GM23248 (cell line): ENCODE results near the gene IGFBP3. TPM values are rescaled to one million over a fixed set of nuclear protein-coding genes. Genes with fewer than 3 reads are reported as not detected.
A peak's percentile ranks its signal among the peaks of the same experiment; 100 is the strongest.

ENCODE experiments used
- DNase-seq: peaks from one replicate; pipeline ENCODE4 v3.0.0-alpha.2; 2015
- H2AFZ ChIP-seq: fragments of 200-600 bp; sonication (generic); 2 replicates; pipeline ENCODE4 v1.6.1; 2016; ENCODE audit warnings: antibody characterized with exemption
- H3F3A ChIP-seq: fragments of 200-600 bp; sonication (generic); 2 replicates; pipeline ENCODE4 v1.6.1; 2016; ENCODE audit warnings: mild to moderate bottlenecking, antibody characterized with exemption, mixed run types; ENCODE audit not compliant: insufficient read depth
- H3K27ac ChIP-seq: fragments of 200-600 bp; sonication (generic); 2 replicates; pipeline ENCODE4 v1.5.1; 2016; ENCODE audit warnings: mild to moderate bottlenecking
- H3K27me3 ChIP-seq: fragments of 200-600 bp; sonication (generic); replicated peaks from 2 replicates; pipeline ENCODE4 v1.6.1; 2016; ENCODE audit warnings: mild to moderate bottlenecking; ENCODE audit not compliant: insufficient read depth
- H3K36me3 ChIP-seq: fragments of 200-600 bp; sonication (generic); 2 replicates; pipeline ENCODE4 v1.6.1; 2016; ENCODE audit warnings: low read depth, mild to moderate bottlenecking
- H3K4me1 ChIP-seq: fragments of 200-600 bp; sonication (generic); 2 replicates; pipeline ENCODE4 v1.6.1; 2016; ENCODE audit warnings: mild to moderate bottlenecking; ENCODE audit not compliant: insufficient read depth
- H3K4me2 ChIP-seq: fragments of 200-600 bp; sonication (generic); one replicate; pipeline ENCODE4 v1.6.1; 2016; ENCODE audit warnings: mild to moderate bottlenecking; ENCODE audit not compliant: unreplicated experiment
- H3K4me3 ChIP-seq: fragments of 200-600 bp; sonication (generic); 2 replicates; pipeline ENCODE4 v1.5.1; 2016; ENCODE audit warnings: mild to moderate bottlenecking
- H3K79me2 ChIP-seq: fragments of 200-600 bp; sonication (generic); 2 replicates; pipeline ENCODE4 v1.6.1; 2016; ENCODE audit warnings: mild to moderate bottlenecking; ENCODE audit not compliant: insufficient read depth
- H3K9ac ChIP-seq: fragments of 200-600 bp; sonication (generic); 2 replicates; pipeline ENCODE4 v1.6.1; 2016; ENCODE audit warnings: mild to moderate bottlenecking
- H3K9me2 ChIP-seq: fragments of 200-600 bp; sonication (generic); 2 replicates; pipeline ENCODE4 v1.6.1; 2016; ENCODE audit warnings: mixed run types, mild to moderate bottlenecking, moderate library complexity; ENCODE audit not compliant: insufficient read depth
- H3K9me3 ChIP-seq: fragments of 200-600 bp; sonication (generic); one replicate; pipeline ENCODE4 v1.6.1; 2017; ENCODE audit warnings: low read depth
- H4K20me1 ChIP-seq: fragments of 200-600 bp; sonication (generic); 2 replicates; pipeline ENCODE4 v1.6.0; 2016; ENCODE audit not compliant: insufficient read depth
- EZH2 ChIP-seq: fragments of 200-600 bp; sonication (generic); IDR thresholded peaks from 2 replicates; pipeline ENCODE4 v1.6.1; 2018; ENCODE audit warnings: antibody characterized with exemption, mild to moderate bottlenecking; ENCODE audit not compliant: insufficient read depth, poor library complexity, severe bottlenecking
- EZH2phosphoT487 ChIP-seq: fragments of 200-600 bp; sonication (generic); IDR thresholded peaks from 2 replicates; pipeline ENCODE4 v1.6.1; 2018; ENCODE audit warnings: antibody characterized with exemption, moderate library complexity, mild to moderate bottlenecking, low read depth; ENCODE audit not compliant: insufficient read depth
- WGBS, 2 experiments: methylation state at CpG; one replicate each; pipeline ENCODE4 v1.1.6; 2015 to 2017; ENCODE audit warnings: low lambda C conversion rate in 2 of 2, low coverage in 1 of 2; ENCODE audit errors: missing lambda C conversion rate in 2 of 2; 5-methylcytosine and 5-hydroxymethylcytosine counted together
- in situ Hi-C: fragments of 300-500 bp; cut with MboI; formaldehyde crosslinking; loops from 2 replicates; pipeline ENCODE4 v1.15.0; 2020
- polyA plus RNA-seq: library from polyadenylated mRNA; unstranded; fragments of >200 nt; fragmentation: Nextera tagmentation; extraction: Ambion mirVana; gene quantifications from 2 replicates; pipeline ENCODE4 v1.2.1, GENCODE V29; 2016
- total RNA-seq: library from RNA; depleted of rRNA; stranded (reverse); fragments of >200 nt; shearing (Covaris generic); gene quantifications from 2 replicates; pipeline ENCODE4 v1.2.3, GENCODE V29; 2014

IGFBP3 gene
- total and polyA plus RNA-seq, 2 experiments from 2014 or later: 17,437 to 29,310 TPM

DNA sequence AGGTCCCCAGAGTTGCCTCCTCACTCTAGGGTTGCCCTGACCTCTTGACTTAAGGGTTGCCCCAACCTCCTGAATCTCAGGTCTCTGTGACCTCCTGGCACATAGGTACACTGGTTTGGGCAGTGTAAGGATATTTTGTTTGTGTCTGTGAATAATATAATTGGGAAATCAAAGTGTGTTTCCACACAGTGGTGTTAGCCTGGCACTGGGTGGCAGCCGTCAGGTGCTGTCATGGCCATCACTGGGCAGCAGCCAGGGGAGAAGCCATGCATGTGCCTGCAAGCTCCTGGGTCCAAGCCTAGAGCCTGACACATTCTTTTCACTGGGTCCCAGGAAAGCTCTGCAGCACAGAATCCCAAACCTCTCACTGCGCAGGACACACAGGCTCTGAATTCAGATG is 44.6 kb downstream of the IGFBP3 start:
- TF ChIP-seq EZH2phosphoT487: no peak
- TF ChIP-seq EZH2: no peak
- H3K27me3 ChIP-seq: no peaks in the 10 kb centered on the region
- no peaks in the 10 kb centered on the region for H3K9me2 ChIP-seq
- no peak overlapping the region for H3K9ac ChIP-seq
- no peaks in the 10 kb centered on the region for H3K79me2 ChIP-seq
- no peak overlapping the region for H2AFZ ChIP-seq
- H3K9me3 ChIP-seq: no peaks in the 10 kb centered on the region
- in situ Hi-C loops: loop anchor here (25.0 kb wide), 1 partner anchor 1936 kb away; no protein-coding TSS in a partner anchor
- no peaks in the 10 kb centered on the region for H3K36me3 ChIP-seq
- peaks cover 14% of the 10 kb centered on the region for H3K4me1 ChIP-seq
- WGBS, 2 experiments: 100% methylated on average over 2 of the region's 2 CpGs
- no peak for DNase-seq
- H3K27ac ChIP-seq: no peak overlapping the region
- H3F3A ChIP-seq: peaks cover 9% of the 10 kb centered on the region
- H4K20me1 ChIP-seq: no peaks in the 10 kb centered on the region
- no peak overlapping the region for H3K4me2 ChIP-seq
- no peak overlapping the region for H3K4me3 ChIP-seq

DNA sequence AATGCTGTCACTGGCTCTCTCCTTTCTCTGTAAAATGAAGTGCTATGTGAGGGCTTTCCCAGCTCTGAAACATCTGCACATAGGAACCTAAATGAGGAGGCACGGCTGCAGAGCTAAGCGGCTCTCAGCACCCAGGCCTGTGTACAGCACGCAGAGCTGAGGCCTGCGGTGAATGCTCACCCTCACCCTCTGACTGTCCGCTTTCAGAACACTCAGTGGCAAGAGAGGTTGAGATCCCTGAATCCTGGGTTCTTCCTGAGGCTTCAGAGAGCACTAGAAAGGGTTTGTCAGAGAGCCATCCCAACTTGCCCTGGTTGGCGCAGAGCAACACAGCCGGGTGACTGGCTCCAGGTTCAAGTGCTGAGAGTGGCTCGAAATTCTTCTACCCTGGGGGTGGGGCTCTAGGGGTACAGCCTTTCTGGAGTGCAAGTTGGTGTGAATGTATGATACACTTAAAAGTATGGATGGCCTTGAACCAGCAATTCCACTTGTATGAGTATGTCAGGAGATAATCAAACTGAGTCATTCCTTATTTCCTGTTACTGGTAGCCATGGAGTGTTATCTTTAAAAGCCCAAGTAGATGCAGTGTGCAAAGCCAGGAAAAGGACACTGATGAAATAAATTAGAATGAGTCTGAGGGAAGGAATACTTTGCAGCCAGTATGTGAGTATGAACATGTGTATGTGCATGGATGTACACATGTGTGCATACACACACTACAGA is 46.5 kb downstream of the IGFBP3 start:
- Histone ChIP-seq H3K4me3 (no peak overlapping the region), H3K9me2 (no peaks in the 10 kb centered on the region), H3K36me3 (no peaks in the 10 kb centered on the region), H3K27ac (peak overlapping the region; percentile 31), H3K4me2 (peak overlapping the region; percentile 36), H2AFZ (no peak overlapping the region), H3K9me3 (no peaks in the 10 kb centered on the region), H3F3A (peaks cover 5% of the 10 kb centered on the region; the same call in 1 of the 2 replicates), H4K20me1 (no peaks in the 10 kb centered on the region), H3K4me1 (peaks cover 12% of the 10 kb centered on the region), H3K27me3 (no peaks in the 10 kb centered on the region), H3K9ac (no peak overlapping the region), H3K79me2 (no peaks in the 10 kb centered on the region)
- peak; percentile 86 for DNase-seq
- in situ Hi-C loops: loop anchor here (25.0 kb wide), 3 partner anchors 212 to 1938 kb away; partner anchors contain the start of gene RAMP3
- TF ChIP-seq EZH2phosphoT487 (no peak), EZH2 (no peak)
- 82 to 85% methylated on average over 8 of the region's 8 CpGs for WGBS, 2 experiments

DNA sequence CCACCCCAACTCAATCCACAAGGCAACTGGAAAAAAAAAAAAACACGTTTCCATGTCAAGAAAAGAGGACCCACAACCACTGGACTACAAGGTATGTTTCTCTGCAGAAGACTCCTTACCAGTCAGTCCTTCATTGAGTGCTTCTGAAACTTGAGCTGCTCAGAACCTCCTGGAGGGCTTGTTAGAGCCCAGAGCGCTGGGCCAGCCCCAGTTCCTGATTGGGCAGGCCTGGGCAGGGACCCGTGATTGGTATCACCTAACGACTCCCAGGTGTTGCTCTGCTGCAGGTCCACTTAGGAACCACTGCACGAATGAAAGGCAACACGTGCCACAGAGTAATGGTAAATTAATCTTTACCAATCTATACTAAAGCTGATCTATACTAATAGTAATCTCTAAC is 47.7 kb downstream of the IGFBP3 start:
- H3K27ac ChIP-seq: no peak overlapping the region
- H3K9me3 ChIP-seq: no peaks in the 10 kb centered on the region
- in situ Hi-C loops: loop anchor here (25.0 kb wide), 2 partner anchors 211 to 711 kb away; partner anchors contain the start of gene RAMP3

DNA sequence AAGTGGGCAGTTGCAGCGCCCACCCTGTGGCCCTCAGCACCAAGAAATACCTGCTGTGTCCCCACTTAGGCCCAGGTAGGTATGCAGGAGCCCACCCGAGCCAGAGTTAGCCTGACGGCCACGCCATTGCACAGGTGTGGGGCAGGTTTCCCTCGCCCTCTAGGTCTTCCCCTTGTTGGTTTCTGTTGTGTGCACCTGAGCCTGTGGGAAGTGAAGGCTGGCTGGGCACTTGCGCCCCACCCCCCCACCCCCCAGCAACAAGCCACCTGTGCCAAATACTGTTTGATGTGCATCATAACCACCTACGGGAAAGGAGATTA is 48.1 kb downstream of the IGFBP3 start, which contains the start of gene CCDC201:
Gene CCDC201, minus strand, starts transcription at position 48 of the 320 bp plus-strand sequence. CDS start 75 bp downstream, outside the sequence.
- H3K4me2 ChIP-seq: no peak within 1 kb of the TSS
- H3K4me1 ChIP-seq: peaks cover 12% of the 10 kb centered on the region
- no peak for DNase-seq
- in situ Hi-C loops: loop anchor here (25.0 kb wide), 2 partner anchors 211 to 711 kb away; partner anchors contain the start of gene RAMP3
- H3K36me3 ChIP-seq: no peaks in the 10 kb centered on the region
- no peak within 1 kb of the TSS for H3K4me3 ChIP-seq
- no peaks in the 10 kb centered on the region for H3K9me3 ChIP-seq
- H3K27me3 ChIP-seq: no peaks in the 10 kb centered on the region
- no peaks in the 10 kb centered on the region for H3K9me2 ChIP-seq
- H4K20me1 ChIP-seq: no peaks in the 10 kb centered on the region
- no peak within 1 kb of the TSS for H3K27ac ChIP-seq
- no peak within 1 kb of the TSS for H2AFZ ChIP-seq
- H3K79me2 ChIP-seq: no peaks in the 10 kb centered on the region
- 92 to 95% methylated on average over 7 of the region's 7 CpGs for WGBS, 2 experiments
- no peak within 1 kb of the TSS for H3K9ac ChIP-seq
- H3F3A ChIP-seq: peaks cover 5% of the 10 kb centered on the region; the same call in 1 of the 2 replicates
- TF ChIP-seq EZH2 (no peak), EZH2phosphoT487 (no peak)

More for the DNA sequence above, 47.7 kb downstream of the IGFBP3 start:
- H3K4me1 ChIP-seq: peaks cover 12% of the 10 kb centered on the region
- H3F3A ChIP-seq: peaks cover 5% of the 10 kb centered on the region; the same call in 1 of the 2 replicates
- no peak overlapping the region for H3K4me3 ChIP-seq
- no peaks in the 10 kb centered on the region for H3K27me3 ChIP-seq
- H3K9ac ChIP-seq: no peak overlapping the region
- H3K4me2 ChIP-seq: no peak overlapping the region
- no peaks in the 10 kb centered on the region for H3K9me2 ChIP-seq
- no peak overlapping the region for H2AFZ ChIP-seq
- DNase-seq: no peak
- no peaks in the 10 kb centered on the region for H3K36me3 ChIP-seq
- no peaks in the 10 kb centered on the region for H3K79me2 ChIP-seq
- TF ChIP-seq EZH2: no peak
- TF ChIP-seq EZH2phosphoT487: no peak
- WGBS, 2 experiments: 92 to 94% methylated on average over 6 of the region's 6 CpGs
- H4K20me1 ChIP-seq: no peaks in the 10 kb centered on the region
